Activated CD8-positive, alpha-beta memory T cell treated with anti-CD3 and anti-CD28 coated beads for 1 hour (primary cell): ENCODE data around the gene C12orf50.
"Not testable (repeated sequence)": the region's sequence is repeated elsewhere in the genome, so short reads cannot be mapped to it uniquely, and the experiment has no call there.

Source experiments
- DNase-seq, 2 donors: peaks; one replicate each; pipeline ENCODE4 v3.0.0-alpha.2; 2020; ENCODE audit warnings: low read depth in 1 of 2; ENCODE audit errors: extremely low read depth in 1 of 2

The C12orf50 gene, protein sequence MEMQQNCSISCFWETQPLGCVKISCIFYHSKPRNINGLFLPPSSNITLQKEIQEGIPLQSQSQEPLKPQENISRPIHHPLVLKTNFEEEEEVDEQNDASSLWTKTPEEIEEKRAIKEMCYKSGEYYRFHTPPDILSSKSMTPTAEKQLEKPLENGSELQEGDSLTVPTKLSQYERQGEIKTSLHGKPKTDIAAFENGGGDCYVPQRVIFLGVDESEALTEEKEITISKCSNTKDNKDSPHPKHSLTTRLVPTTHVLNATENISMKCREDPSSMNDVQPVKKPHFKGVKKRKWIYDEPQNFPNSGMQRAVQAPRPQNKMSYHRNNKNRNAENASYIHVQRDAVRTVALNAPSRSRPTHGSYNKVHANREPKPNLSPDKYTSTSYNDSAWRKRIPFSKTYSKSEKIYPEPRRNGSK

DNA sequence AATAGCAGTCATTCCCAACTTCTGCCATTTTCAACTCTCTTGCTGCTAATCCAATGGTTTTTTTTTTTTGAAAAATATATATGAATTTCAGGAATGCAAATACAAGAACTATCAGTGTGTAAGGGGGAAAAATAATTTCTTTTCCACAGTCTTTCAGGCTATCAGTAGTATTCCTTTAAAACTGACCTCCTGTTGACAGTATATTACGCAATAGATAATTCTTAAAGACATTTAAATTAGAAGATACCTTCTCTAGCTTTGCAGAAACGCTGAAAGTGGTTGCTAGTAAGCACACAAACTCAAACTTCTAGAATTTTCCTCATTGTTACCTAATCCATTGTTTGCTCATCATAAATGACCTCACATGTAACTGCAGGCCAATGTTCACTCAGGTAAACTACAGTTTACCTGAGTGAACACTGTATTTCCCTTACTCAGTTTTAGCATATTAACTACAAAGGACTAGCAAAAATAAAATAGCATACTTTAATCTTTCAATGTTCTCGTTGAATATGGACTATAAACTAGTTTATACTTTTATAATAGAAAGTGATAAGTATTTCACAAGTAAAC is at the start of gene C12orf50:
C12orf50 (minus strand) TSS at position 309 of the 573 bp plus-strand sequence. CDS start 2,439 bp downstream, outside the sequence.
- DNase-seq: no peak

DNA sequence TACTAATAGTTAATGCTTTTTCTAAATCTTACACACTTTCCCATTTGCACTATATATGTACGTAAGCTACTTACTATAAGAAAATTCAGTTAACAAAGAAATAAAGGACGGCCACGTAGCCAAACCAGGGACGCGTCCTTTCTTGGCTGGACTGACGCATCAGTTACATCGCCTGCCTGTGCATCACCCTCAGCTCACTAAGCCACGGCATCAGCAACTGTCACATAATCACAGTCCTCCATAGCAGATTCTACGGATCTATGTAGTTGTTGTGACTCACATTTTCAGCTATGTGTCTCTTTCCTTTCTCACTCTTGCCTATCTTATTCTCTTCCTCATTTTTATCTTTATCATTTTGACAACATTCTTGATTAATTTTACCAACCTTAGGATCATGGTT is 38.1 kb upstream of the C12orf50 start:
- no peak for DNase-seq

DNA sequence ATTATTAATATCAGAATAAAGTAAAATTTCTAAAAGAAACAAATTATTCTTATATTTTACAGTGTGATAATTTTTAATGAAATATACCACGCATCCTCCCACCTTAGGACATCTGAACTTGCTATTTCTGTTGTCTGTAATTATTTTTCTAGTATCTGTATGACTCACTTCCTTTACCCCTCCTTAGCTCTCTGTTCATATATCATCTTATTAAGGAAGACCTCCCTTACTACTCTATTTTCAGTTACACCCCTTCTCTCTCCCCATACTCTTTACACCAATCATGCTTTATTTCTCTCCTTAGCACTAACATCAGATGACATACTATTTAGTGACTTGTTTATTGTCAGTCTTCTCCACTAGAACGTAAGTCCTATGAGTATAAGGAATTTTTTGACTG is 34.2 kb upstream of the C12orf50 start:
- DNase-seq: no peak

DNA sequence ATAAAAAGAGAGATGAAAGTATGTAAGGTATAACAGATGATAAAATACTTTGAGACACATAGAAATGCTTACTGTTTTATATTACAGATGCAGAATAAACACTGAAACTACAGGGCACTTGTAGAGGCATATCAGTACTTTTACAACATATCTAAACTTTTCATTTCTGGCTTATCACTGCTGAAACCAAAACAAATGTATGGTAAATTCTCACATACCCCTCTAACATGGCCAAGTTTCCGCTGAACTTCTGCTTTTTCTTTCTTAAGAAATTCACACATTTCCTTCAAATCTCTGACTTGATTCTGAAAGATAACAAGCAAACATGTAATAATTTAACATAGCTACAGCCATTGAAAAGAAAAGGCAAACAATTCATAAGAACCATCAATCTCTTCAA is 33.3 kb upstream of the C12orf50 start:
- DNase-seq: no peak

DNA sequence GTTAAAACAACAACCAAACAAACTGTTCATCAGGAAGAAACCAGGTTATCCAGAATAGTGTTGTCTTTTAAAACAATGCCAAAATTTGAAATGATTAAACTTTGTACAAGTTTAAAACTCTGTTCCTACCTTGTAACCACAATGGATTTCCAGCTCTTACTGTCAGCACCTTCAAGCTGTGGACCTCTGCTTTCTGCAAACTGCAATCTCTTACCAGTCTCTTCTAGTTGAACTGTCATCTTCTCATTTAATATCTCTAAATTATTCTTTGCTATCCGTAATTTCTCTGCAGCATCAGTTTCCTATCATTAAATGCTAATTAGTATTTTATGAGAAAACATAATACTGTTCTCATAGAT is 29.5 kb upstream of the C12orf50 start:
- DNase-seq: no peak

DNA sequence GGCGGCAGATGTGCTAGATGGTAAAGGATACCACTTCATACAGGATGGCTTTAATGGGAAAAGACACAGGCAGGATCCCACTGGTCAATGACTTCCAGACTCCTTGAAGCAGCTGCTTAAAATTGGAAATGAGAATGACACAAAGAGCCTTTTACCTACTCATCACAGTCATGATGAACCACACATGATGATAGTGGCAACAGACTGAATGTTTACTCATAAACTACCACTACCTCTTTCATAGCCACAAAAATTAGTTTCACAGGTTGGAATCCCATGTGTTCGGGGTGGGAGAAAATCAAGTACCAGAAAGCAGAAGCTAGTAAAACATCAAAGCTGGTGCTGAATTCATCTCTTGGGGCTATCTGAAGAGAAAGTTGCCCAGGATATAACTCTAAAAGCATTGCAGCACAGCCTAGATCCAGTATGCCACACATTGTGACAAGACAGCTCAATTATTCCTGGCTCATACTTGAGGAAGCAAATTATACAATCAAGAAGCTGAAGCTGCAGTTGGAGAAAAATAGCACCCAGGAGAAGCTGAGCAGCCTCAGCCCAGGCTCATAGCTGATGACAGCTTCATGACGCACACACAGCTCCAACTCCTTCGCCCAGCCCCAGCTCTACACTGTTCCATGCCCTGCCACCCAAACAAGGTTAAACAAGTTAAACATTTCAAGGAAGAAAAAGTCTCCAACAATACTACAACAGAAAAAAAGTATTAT is 29.0 kb upstream of the C12orf50 start:
- no peak for DNase-seq

DNA sequence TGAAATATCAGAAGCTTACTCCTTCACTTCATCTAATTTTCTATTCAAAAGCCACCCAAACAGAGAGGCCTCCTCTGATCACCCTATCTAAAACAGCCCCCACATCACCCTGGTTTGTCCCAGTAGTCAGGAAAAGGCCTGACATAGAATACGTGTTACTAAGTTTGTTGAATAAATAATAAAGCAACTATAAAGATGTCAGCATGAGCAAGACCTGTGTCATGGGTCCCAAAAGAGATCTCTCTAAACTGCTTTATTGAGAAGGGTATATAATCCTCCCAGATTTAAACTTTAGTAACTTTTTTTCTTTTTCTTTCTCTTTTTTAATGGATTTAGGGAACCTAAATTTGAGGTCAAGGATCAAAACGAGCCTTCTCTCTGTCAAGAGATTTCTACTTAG is 27.4 kb upstream of the C12orf50 start:
- no peak for DNase-seq

DNA sequence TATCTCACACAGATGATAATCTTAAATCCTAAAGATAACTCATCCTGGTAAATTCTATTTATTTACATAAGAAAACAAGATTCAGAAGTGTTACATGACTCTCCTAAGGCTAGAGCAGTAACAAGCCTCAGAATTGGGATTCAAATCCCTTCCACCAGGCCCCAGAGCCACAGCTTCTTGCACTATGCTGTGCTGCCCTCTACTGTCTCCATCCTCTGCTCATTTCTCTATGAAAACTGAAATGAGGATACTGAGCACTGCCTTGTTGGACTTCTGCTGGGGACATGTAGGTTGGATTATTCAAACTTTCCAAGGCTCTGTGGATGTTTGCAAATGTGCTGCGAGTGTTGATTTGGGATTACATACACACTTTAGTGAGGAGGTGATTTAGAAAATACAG is 23.5 kb upstream of the C12orf50 start:
- no peak for DNase-seq

DNA sequence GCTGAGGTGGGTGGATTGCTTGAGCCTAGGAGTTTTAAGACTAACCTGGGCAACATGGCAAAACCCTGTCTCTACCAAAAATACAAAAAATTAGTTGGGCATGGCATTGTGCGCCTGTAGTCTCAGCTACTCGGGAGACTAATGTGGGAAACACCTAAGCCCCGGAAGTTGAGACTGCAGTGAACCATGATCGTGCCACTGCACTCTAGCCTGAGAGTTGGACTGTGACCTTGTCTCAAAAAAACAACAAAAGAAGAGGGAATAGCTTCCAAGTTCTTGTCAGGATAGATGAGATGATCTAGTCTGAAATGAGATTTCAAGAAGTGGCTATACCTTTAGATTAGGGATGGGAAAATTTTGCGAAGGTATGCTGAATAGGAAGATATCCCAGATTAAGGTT is 14.8 kb upstream of the C12orf50 start:
- DNase-seq: no peak

DNA sequence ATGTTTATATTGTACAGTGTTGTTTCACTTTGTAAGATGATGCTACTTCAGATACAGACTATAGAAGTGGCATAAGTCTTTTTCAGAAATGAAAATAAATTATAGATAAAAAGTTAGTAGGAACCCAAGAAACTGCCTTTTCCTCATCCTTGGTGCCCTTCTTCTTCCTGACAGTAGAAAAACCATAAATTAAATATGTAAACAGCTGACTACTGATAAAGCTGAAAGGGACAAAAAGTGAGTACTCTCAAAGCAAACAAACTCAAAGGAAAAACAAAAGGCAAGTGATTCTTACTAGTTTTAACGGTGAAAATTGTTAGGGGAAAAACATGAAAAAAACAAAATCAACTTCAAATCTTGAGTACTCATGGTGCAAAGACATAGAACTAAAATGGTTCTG is 8.6 kb upstream of the C12orf50 start:
- DNase-seq: no peak

DNA sequence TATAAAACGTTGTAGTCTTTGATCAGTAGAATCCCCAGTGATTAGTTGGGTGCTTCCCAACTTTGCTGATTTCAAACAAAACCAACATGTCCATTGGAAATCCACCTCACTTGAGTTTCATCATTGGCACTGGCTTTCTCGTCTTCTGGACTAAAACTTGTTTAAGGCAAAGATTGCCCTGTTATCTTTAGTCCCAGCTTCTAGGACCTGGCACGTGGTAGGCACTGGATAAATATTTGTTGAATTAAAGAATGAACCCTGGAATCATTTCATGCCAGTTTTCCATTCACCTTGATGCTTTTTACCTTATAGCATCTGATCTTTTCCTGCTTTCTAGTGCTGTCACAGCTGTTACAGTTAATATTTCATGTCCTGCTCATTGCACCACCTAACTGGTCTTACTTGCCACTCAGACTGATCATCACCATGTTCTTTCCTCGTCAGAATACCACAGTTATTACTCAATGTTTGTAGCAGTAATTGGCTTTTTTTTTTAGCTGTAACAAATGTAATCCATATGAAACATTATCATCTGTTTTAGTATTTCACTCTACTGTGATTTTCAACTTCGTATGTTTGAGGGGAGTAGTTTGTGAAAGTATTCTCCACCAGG is 7.3 kb upstream of the C12orf50 start:
- DNase-seq: no peak

DNA sequence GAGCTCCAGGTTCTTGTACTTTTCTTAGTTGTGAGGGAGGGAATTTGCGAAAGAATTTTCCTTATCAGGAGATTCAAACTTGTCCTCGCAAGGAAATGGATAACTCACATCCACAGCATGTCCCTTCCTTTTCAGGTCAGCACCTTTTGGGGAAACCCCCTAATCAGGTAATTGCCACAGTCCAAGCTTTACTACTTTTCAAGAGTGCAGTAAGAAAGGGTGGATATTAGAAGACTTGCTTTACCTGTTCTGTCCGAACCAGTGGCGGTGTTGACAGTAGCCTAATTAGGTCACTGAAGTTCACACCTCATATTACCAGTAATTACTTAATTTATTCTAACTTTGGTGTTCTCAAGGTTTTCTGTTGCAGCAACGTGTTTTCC is 6.7 kb upstream of the C12orf50 start:
- DNase-seq: no peak

DNA sequence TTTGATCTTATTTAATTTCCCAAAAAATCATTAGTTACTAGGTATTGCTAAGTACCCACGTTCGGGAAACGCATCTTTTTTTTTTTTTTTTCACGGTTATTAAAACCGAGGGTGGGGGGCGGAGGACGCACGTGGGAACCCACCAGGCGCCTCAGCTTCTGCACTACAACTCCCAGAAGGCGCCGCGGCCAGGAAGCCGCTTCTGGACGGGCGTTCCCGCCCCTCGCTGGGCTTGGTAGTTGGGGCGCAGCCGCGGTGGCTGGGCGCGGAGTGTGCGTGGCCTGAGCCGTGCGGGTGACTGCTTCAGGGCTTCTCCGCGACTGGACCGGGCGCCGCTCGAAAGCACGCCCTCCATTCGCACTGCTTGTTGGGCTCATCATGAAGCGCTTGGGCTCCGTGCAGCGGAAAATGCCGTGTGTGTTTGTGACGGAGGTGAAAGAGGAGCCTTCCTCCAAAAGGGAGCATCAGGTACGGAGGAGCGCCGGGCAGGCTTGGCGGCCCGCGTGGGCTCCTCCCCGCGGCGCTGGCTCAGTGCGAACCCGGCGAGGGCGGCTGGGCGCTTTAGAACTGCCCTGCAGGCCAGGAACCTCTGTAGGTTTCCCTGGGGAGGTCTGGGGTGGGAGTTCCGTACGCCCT is 6.2 kb upstream of the C12orf50 start:
- peak; percentile 56 to 79 for DNase-seq

DNA sequence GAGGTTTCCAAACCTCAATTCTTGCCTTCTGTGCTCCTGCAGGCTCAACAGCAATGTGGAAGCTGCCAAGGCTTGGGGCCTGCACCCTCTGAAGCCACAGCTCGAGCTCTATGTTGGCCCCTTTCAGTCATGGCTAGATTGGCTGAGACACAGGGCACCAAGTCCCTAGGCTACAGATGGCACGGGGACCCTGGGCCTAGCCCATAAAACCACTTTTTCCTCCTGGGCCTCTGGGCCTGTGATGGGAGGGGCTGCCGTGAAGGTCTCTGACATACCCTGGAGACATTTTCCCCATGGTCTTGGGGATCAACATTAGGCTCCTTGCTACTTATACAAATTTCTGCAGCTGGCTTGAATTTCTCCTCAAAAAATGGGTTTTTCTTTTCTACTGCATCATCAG is 2.0 kb upstream of the C12orf50 start:
- not testable (repeated sequence) for DNase-seq

DNA sequence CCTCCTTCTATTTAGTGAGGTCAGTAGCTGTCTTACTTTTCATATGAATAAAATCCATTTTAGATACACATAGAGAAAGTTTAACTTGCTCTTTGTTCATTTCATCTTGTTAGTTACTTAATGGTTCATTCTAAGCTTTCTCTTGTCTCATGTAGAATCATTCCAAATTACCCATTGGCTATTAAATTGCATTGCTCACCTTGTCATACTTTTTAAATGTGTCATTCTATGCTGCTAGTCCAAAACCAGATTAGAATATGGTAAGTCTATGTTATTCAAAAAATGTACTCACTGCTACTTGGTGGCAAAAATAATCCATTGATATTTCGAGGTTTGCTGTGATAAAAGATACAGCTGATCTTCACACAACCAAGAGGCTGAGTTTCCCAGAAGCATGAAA is 3.0 kb downstream of the C12orf50 start:
- DNase-seq: no peak

DNA sequence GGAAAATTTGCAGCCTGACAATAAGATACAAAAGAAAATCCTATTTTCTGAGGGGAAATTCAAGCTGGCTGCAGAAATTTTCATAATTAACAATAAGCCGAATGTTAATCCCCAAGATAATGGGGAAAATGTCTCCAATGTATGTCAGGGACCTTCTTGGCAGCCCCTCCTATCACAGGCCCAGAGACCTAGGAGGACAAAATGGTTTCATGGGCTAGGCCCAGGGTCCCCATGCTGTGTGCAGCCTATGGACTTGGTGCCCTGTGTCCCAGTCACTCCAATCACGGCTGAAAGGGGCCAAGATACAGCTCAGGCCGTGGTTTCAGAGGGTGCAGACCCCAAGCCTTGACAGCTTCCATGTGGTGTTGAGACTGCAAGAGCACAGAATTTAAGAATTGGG is 11.2 kb downstream of the C12orf50 start:
- no peak for DNase-seq

DNA sequence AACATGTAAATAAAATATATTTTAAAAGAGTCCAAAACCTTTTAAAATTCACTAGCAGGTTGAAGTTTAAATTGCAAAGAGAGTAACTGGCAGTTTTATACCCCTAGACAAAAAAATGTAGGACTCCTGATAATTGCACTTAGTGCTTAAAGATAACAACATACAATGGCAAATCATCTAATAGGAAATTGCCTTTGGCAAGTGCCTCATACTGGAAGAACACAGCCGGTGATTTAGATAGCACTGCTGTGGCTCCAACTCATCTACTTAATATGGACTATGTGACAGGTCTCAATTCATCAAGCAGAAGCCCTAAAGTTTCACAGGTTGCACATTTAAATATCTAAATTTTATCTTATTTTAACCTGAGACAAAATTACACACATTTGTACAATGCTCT is 13.4 kb downstream of the C12orf50 start:
- no peak for DNase-seq

DNA sequence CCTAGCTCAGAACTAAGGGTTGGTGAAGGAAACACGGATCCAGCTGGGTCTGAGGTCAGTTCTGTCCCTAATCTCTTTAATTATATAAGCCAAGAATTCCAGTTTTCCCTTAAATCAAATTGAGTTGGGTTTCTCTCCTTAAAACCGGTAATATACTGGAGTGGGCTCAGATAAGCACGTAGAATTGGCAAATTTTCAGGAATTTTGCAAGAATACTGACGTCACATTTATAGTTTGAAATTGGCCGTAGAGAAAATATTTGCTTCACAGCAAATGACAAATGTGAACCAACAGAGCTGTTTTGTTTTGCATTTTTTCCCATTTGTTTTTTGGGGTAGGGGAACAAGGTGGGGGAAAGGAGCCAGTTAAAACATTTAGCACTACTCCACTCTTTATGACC is 17.4 kb downstream of the C12orf50 start:
- no peak for DNase-seq

DNA sequence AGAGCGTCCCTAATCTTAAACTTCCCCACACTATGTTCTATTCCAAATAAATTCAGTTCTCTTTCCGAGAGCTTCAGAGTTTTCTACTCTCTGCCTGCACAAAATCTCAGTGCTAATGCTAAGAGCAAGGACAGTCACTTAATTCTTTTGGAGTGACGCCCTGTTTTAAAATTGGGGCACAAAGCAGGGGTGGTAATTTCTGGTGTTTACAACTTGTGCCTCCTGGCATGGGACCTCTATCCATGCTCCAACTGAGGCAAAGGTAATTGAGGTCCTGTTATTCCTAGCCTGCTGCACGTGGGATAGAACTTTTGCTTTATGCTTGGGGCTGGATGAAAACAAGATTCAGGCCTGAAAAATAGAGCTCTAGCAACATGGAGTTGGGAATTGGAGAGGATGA is 22.9 kb downstream of the C12orf50 start:
- DNase-seq: no peak

DNA sequence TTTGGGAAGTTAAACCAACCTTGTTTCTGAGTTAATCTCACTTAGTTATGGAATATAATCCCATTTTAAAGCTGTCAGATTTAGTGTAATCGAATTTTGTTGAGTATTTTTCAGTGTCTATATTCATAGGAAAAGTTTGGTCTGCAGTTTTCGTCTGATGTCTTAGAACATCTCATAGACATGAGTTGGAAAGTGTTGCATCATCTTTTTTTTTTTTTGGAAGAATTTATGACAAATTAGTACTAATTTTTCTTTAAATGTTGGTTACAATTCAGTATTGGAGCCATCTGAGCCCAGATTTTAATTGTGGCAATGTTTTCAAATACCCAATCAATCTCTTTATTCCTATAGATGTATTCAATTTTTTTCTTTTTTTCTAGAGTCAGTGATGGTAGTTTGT is 27.9 kb downstream of the C12orf50 start:
- no peak for DNase-seq

DNA sequence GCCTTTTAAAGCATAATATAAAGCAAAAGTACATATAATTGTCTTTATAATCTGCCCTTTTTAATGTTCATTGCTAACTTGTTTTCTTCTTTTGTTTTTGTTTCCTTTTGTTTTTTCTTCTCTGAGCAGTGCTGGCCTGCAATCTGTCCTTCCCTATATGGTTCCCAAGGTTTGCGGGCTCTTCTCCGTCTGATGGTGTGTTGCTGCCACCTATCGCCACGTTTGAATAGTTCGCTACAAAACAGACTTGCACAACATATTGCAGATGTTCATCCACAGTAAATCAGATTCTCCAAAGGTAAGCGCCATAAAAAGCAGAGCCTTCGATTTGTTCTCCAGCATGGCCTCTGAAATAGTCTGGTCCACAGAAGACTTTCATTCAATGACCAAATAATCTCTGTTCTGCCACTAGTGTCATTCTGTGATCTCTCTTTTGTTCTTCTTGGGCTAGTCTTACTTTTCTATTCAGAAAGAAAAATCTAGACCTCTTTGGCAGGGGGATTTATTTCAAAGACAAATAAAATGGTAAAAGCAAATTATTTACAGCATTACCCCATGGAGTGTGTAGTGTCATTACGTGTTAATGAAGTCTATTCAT is 33.5 kb downstream of the C12orf50 start:
- DNase-seq: no peak
